GM10266 (cell line): ENCODE results near the gene PRICKLE2.

Experiments
- DNase-seq: peaks from one replicate; pipeline ENCODE4 v3.0.0; 2012; ENCODE audit errors: extremely low spot score
- CTCF ChIP-seq: IDR thresholded peaks from 2 replicates; pipeline ENCODE4 v1.5.1; 2012; ENCODE audit warnings: mild to moderate bottlenecking, low read depth; ENCODE audit not compliant: control insufficient read depth, insufficient read depth; ENCODE audit errors: missing control alignments

PRICKLE2 gene

DNA sequence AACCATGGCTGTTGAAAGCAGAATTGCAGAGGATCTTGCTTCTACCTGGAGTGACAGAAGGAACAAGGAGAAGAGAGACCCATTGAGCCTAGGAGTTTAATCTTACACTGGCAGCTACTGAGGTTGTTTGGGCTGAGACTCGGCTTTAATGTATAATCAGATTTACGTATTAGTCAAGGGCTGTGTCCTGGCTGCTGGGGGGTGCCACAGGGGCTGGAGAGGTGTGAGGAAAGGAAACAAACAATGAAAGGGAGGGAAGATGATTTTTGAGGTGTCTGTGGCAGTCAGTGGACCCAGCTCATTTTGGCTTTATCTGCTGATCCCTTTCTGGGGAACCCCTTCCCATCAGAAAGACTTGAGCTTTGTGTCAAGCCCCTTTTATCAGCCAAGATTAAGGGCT, 95.7 kb downstream of the PRICKLE2 start:
- no peak for DNase-seq
- TF ChIP-seq CTCF = no peak

GRCh38 chr3:64129106-64129505, 96.2 kb downstream of the PRICKLE2 start:
- DNase-seq = no peak
- TF ChIP-seq CTCF = no peak

GRCh38 chr3:64125561-64125960, 99.7 kb downstream of the PRICKLE2 start:
- TF ChIP-seq CTCF = no peak
- no peak for DNase-seq

DNA sequence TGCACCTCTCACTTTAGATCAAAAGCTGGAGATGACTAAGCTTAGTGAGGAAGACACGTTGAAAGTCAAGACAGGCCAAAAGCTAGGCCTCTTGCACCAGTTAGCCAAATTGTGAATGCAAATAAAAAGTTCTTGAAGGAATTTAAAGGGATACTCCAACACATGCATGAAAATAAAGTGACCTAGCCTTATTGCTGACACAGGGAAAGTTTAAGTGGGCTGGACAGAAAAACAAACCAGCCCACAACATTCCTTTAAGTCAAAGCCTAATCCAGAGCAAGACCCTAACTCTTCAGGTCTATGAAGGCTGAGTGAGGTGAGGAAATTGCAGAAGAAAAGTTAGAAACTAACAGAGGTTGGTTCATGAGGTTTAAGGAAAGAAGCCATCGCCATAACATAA, 101.3 kb downstream of the PRICKLE2 start:
- no peak for TF ChIP-seq CTCF
- no peak for DNase-seq

GRCh38 chr3:64122476-64122875, 102.8 kb downstream of the PRICKLE2 start:
- TF ChIP-seq CTCF = no peak
- no peak for DNase-seq

DNA sequence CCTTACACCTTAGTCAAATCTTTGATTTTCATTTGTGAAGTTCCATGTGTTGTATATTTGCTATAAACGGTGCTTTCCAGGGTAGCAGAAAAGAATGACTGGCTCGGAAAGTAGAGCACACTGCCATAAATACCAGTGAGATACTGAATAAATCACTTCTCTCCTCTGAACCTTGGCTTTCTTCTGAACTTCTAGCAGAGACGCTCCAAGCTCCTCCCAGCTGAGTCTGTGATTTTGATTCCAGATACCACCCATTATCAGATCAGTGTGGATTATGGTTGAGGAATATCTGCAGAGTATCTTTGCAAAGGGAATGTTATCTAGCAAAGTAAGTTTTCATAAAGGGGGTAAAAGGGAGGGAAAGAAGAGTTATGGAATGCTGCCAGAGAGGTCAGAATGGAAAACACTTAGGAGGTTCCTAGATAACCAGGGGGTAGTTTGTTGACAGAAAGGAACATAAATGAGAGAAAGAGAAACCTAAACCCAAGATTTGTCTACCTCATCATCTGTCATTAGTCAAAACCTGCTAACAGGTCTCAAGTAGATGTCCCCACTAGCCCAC, 103.4 kb downstream of the PRICKLE2 start:
- no peak for DNase-seq
- TF ChIP-seq CTCF = no peak

- TF ChIP-seq CTCF = no peak
- DNase-seq = no peak
These were observed 104.4 kb downstream of the PRICKLE2 start for GRCh38 chr3:64120876-64121275.
